ENCODE data around the gene CMSS1.
A peak's percentile ranks its signal among the peaks of the same experiment; 100 is the strongest.

CMSS1 gene

GRCh38 chr3:99803297-99803696 is 14.4 kb upstream of the CMSS1 start:
- H3K9me2 ChIP-seq (replicated peaks; ENCODE audit: insufficient read depth, low read length): no peaks in the 10 kb centered on the region
- no peaks in the 10 kb centered on the region for H3K36me3 ChIP-seq (replicated peaks; ENCODE audit: insufficient read depth, low read length)
- H3K4me3 ChIP-seq (ENCODE audit: low read length): no peak overlapping the region
- no peak for DNase-seq
- H3K4me2 ChIP-seq (ENCODE audit: low read depth, low read length): no peak overlapping the region
- no peak overlapping the region for H2AFZ ChIP-seq (ENCODE audit: low read length)
- H3K27me3 ChIP-seq (replicated peaks; ENCODE audit: insufficient read depth, low read length): no peaks in the 10 kb centered on the region
- H3K27ac ChIP-seq (ENCODE audit: low read length): no peak overlapping the region
- TF ChIP-seq EZH2phosphoT487 (IDR thresholded peaks at IDR 0.05; ENCODE audit: low read length): no peak
- no peak for TF ChIP-seq CTCF (IDR thresholded peaks at IDR 0.05; ENCODE audit: low read length)
- no peak for TF ChIP-seq EZH2 (optimal IDR thresholded peaks at IDR 0.05; ENCODE audit: low read depth, low read length)
- no peak overlapping the region for H3K9ac ChIP-seq (ENCODE audit: low read length)
- H3K4me1 ChIP-seq (ENCODE audit: low read length): no peaks in the 10 kb centered on the region
- no peaks in the 10 kb centered on the region for H3F3A ChIP-seq (ENCODE audit: insufficient read depth, low read length)
- no peaks in the 10 kb centered on the region for H3K79me2 ChIP-seq (ENCODE audit: low read length)
- no peaks in the 10 kb centered on the region for H4K20me1 ChIP-seq (ENCODE audit: insufficient read depth, low read length)
- H3K9me3 ChIP-seq (replicated peaks; ENCODE audit: insufficient read depth, low read length): no peaks in the 10 kb centered on the region

GRCh38 chr3:99805160-99805559 is 12.5 kb upstream of the CMSS1 start:
- Histone ChIP-seq H3K9me2 (replicated peaks; ENCODE audit: insufficient read depth, low read length) (no peaks in the 10 kb centered on the region), H3K4me2 (ENCODE audit: low read depth, low read length) (no peak overlapping the region), H3F3A (ENCODE audit: insufficient read depth, low read length) (no peaks in the 10 kb centered on the region), H3K27ac (ENCODE audit: low read length) (no peak overlapping the region), H4K20me1 (ENCODE audit: insufficient read depth, low read length) (no peaks in the 10 kb centered on the region), H3K36me3 (replicated peaks; ENCODE audit: insufficient read depth, low read length) (no peaks in the 10 kb centered on the region), H3K9me3 (replicated peaks; ENCODE audit: insufficient read depth, low read length) (no peaks in the 10 kb centered on the region), H2AFZ (ENCODE audit: low read length) (no peak overlapping the region), H3K9ac (ENCODE audit: low read length) (no peak overlapping the region), H3K4me3 (ENCODE audit: low read length) (no peak overlapping the region), H3K4me1 (ENCODE audit: low read length) (no peaks in the 10 kb centered on the region), H3K79me2 (ENCODE audit: low read length) (no peaks in the 10 kb centered on the region), H3K27me3 (replicated peaks; ENCODE audit: insufficient read depth, low read length) (no peaks in the 10 kb centered on the region)
- DNase-seq: no peak
- TF ChIP-seq EZH2phosphoT487 (IDR thresholded peaks at IDR 0.05; ENCODE audit: low read length) (no peak), EZH2 (optimal IDR thresholded peaks at IDR 0.05; ENCODE audit: low read depth, low read length) (no peak), CTCF (IDR thresholded peaks at IDR 0.05; ENCODE audit: low read length) (no peak)

GRCh38 chr3:99808163-99808794 is 9.4 kb upstream of the CMSS1 start:
- Histone ChIP-seq H3F3A (ENCODE audit: insufficient read depth, low read length) (no peaks in the 10 kb centered on the region), H3K4me2 (ENCODE audit: low read depth, low read length) (no peak overlapping the region), H2AFZ (ENCODE audit: low read length) (no peak overlapping the region), H4K20me1 (ENCODE audit: insufficient read depth, low read length) (no peaks in the 10 kb centered on the region), H3K27me3 (replicated peaks; ENCODE audit: insufficient read depth, low read length) (no peaks in the 10 kb centered on the region), H3K79me2 (ENCODE audit: low read length) (no peaks in the 10 kb centered on the region), H3K4me1 (ENCODE audit: low read length) (no peaks in the 10 kb centered on the region), H3K9me3 (replicated peaks; ENCODE audit: insufficient read depth, low read length) (no peaks in the 10 kb centered on the region), H3K27ac (ENCODE audit: low read length) (no peak overlapping the region), H3K9ac (ENCODE audit: low read length) (no peak overlapping the region), H3K9me2 (replicated peaks; ENCODE audit: insufficient read depth, low read length) (no peaks in the 10 kb centered on the region), H3K36me3 (replicated peaks; ENCODE audit: insufficient read depth, low read length) (no peaks in the 10 kb centered on the region), H3K4me3 (ENCODE audit: low read length) (no peak overlapping the region)
- peak; percentile 46 for DNase-seq
- no peak for TF ChIP-seq EZH2phosphoT487 (IDR thresholded peaks at IDR 0.05; ENCODE audit: low read length)
- peak; percentile 84 for TF ChIP-seq CTCF (IDR thresholded peaks at IDR 0.05; ENCODE audit: low read length)
- TF ChIP-seq EZH2 (optimal IDR thresholded peaks at IDR 0.05; ENCODE audit: low read depth, low read length): no peak

Data from MM.1S (cell line).